Astrocyte (in vitro differentiated cells and primary cell): Measurements from ENCODE around the gene PKD1L1.

Source experiments
- EZH2 ChIP-seq: IDR thresholded peaks from 2 replicates; pipeline ENCODE4 v1.6.1; 2012; ENCODE audit warnings: mild to moderate bottlenecking, low read length, inconsistent platforms; ENCODE audit not compliant: insufficient read depth
- TF ChIP-seq, protein P1 (sequence below): IDR thresholded peaks from 2 replicates; pipeline ENCODE4 v1.5.1; 2011; ENCODE audit warnings: low read depth, mild to moderate bottlenecking, inconsistent platforms, low read length, moderate library complexity; ENCODE audit not compliant: insufficient read depth

DNA sequence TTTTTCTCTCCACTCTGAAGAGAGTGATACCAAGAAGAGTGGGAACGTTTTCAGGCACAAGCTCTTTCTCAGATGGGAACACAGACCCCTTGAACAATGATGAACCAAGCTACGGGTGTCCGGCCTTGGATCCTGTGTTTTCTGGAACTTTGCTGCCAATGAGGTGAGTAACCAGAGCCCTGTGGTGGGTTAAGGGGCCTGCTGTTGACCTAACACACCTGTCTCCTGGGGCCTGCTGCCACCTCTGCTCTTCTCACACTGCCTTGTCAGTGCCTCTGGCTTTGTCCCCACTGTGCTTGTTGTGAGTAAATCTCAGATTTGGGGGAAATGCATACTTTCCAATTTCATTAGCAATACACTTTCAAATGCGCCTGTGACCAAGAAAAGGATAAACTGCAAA, 1.4 kb upstream of the PKD1L1 start:
- TF ChIP-seq, protein P1, sequence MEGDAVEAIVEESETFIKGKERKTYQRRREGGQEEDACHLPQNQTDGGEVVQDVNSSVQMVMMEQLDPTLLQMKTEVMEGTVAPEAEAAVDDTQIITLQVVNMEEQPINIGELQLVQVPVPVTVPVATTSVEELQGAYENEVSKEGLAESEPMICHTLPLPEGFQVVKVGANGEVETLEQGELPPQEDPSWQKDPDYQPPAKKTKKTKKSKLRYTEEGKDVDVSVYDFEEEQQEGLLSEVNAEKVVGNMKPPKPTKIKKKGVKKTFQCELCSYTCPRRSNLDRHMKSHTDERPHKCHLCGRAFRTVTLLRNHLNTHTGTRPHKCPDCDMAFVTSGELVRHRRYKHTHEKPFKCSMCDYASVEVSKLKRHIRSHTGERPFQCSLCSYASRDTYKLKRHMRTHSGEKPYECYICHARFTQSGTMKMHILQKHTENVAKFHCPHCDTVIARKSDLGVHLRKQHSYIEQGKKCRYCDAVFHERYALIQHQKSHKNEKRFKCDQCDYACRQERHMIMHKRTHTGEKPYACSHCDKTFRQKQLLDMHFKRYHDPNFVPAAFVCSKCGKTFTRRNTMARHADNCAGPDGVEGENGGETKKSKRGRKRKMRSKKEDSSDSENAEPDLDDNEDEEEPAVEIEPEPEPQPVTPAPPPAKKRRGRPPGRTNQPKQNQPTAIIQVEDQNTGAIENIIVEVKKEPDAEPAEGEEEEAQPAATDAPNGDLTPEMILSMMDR: no peak
- no peak for TF ChIP-seq EZH2
